KG1 (cell line): ENCODE measurements around the gene ZDHHC9.
"Not testable (repeated sequence)": the region's sequence is repeated elsewhere in the genome, so short reads cannot be mapped to it uniquely, and the experiment has no call there.

Experiments used
- DNase-seq: peaks from one replicate; lab custom pipeline; 2025; lab: John Stamatoyannopoulos, UW

The ZDHHC9 gene

DNA sequence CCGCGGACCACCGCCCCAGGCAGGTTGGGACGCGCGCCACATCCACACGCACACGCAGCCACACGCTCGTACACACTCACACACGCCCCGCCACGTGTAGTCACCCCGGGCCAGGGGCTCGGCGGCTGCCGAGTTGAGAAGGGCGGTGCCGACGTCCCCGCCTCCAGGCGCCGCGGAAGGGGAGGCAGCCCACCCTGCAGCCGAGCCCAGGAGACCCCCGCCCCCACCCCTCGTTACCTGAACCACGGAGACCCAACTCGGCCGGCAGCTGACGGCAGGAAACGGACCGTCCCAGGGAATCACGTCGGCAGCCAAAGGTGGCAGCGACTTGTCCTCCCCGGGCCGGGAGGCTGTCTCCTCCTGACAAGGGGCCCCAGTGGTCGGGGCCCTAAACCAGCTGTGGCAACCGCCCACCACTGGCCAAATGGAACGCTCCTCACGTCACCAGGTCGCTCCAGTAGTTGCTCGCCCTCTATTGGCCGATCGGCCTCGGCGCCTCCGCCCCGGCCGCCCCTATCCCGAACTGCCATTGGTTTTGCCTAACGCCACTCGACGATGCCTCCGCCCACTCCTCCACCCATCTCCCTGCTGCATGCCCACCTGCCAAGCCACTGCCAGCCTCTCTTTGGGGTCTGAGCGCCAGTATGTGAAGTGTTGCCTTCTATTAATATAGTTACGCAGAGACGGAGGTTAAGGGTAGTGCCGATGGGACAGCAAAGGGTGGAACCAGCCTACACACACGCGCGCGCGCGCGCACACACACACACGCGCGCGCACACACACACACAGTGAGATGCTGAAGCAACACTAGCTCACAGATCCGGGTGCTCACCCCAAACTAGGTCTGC is at the start of gene ZDHHC9:
ZDHHC9 (minus strand) TSS at position 428 of the 848 bp plus-strand sequence. CDS start 1,941 bp downstream, outside the sequence.
- peak; percentile 76 for DNase-seq

DNA sequence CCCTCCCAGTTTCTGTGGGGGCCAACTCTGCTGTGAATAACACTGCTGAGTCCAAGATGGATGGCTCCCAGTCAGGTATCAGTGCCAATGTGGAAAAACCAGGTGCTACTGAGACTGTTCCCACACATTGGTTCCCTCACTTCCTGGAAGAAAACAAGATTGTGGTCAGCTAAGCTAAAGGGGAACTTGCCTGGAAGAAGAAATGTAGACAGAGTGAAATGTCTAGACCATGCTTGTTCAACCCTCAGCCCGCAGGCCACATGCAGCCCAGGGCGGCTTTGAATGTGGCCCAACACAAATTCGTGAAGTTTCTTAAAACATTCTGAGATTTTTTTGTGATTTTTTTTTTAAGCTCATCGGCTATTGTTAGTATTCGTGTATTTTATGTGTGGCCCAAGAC is 33.7 kb upstream of the ZDHHC9 start:
- no peak for DNase-seq

DNA sequence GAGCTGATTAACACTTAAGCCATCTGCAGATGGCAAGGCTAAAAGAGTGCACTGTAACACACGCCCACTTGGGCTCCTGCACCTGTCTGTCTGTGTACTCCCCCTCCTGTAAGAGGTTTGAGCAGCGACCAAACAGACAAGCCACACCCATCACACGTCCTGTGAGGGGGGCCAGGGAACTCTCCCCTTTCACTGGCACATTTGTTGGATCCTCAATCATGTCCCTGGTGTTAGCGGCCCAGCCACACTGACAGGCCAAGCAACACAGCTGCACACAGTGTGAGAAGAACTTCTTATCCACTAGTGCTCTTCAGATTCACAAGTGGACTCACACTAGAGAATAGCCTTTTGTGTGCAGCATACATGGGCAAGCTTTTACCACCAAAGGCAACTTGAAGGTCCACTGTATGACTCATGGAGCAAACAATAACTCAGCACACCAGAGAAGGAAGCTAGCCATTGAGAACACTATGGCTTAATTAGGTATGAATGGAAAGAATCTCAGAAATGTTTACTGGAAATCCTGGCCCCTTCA is 33.2 kb upstream of the ZDHHC9 start:
- DNase-seq, result no peak

DNA sequence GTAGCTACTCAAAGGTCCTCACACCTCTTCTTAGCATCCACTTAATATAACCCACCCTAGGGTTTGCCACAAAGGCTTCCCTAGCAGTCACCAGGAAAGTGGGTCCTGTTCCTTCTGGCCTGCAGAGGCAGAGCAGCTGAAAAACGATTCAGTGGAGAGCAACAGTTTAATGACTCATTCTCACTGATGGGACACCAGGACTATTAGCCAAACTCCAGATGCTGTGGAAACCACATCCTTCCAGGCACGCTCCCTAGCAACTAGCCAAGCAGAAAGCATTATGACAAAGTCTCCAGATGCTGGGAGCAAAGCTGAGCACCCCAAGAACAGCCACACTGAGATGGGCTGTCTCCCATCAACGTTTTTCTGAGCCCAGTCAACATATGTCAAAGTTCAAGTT is 32.0 kb upstream of the ZDHHC9 start:
- no peak for DNase-seq

DNA sequence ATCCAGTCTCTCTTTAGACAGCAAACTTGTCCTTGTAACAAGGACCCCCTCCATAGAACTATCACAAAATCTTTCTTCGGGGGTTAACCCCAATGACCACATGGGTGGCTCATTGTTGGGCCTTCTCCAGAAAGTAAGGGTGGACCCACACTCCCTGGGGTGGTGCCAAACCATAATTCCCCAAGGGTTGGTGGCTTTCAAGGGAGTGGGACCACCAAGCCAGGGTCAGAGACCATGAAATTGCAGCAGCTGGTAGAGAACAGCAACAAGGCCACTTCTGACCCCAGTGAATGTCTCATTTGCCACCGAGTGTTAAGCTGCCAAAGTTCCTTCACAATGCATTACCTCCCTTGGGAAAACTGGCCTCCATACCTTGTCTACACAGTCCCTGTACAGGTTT is 28.8 kb upstream of the ZDHHC9 start:
- no peak for DNase-seq

DNA sequence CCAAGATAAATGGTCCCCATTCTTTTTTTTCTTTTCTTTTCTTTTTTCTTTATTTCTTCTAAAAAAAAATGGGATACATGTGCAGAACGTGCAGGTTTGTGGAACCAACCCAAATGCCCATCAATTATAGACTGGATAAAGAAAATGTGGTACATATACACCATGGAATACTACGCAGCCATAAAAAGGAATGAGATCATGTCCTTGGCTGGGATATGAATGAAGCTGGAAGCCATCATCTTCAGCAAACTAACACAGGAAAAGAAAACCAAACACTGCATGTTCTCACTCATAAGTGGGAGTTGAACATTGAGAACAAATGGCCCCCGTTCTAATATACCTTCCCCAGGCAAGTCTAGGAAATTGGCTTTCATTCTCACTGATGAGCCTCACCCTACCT is 22.6 kb upstream of the ZDHHC9 start:
- not testable (repeated sequence) for DNase-seq

DNA sequence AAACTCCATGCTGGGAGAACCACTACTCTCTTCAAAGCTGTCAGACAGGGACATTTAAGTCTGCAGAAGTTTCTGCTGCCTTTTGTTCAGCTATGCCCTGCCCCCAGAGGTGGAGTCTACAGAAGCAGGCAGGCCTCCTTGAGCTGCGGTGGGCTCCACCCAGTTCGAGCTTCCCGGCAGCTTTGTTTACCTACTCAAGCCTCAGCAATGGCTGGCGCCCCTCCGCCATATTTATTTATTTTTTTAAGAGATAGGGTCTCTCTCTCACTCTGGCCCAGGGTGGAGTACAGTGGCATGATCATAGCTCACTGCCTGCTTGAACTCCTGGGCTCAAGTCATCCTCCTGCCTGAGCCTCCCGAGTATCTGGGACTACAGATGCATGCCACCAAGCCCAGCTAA is 15.4 kb upstream of the ZDHHC9 start:
- not testable (repeated sequence) for DNase-seq

DNA sequence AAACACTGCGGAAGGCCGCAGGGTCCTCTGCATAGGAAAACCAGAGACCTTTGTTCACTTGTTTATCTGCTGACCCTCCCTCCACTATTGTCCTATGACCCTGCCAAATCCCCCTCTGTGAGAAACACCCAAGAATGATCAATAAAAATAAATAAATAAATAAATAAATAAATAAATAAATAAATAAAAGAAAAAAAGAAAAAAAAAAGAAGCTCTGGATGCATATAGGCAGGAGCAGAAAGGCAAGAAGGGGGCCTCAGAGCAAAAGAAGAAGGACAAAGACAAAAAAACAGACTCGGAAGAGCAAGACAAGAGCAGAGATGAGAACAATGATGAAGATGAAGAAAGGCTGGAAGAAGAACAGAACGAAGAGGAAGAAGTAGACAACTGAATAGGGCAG is 8.1 kb upstream of the ZDHHC9 start:
- not testable (repeated sequence) for DNase-seq

DNA sequence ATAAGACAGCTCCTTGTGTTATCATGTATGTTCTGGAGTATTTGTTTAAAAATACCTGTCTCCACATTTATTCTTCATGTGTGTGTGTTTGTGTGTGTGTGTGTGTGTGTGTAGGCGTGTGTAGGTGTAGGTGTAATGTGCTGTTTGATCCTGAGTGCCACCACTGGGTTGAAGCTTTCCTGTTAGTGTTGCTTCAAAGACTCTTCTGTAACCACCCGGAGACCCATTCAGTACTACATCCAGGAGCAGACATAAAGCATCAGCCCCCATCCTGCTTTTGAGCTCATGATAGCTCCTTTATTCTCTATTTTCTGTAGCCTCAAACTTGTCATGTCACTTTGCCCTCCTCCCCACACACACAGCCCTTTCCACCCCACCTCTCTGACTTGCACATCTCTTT is 3.0 kb upstream of the ZDHHC9 start:
- DNase-seq, result no peak

DNA sequence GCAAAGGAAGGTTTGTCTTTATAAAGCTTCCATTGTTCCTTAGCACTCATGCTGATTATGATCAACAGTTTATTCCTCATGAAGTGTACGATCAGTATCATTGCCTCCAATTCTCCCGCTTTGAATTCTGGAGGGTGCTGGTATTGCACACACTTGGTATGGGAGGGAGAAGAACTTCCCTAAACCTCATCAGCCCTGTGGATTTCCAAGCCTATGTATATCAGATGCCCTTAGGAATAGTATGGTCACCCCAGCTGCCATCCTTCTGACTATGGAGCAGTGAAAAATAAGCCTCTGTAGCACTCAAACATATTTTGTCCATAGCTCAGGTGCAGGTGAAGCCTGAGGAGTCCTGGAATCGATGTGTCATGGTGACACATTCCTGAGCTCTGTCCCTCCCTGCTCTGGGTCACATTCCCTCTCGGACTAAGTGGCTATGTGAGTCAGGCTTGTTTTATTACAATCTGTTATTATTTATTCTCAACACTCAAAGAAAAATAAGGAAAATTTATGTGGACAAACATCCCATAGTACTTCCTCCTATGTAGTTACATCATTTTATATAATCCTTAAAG is 2.0 kb upstream of the ZDHHC9 start:
- no peak for DNase-seq

DNA sequence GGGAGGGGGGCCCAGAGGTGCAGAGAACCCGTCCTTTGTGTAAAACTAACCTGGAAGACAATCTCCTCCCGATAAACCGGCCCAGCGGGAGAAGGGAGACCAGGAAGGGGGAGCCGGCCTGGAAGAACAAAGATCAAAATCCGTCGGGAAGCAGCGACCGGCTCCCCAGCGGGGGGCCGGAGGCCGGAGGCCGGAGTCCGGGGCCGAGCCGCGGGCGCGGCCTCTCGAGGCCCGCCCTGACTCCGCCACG is 552 bp downstream of the ZDHHC9 start:
- no peak for DNase-seq

DNA sequence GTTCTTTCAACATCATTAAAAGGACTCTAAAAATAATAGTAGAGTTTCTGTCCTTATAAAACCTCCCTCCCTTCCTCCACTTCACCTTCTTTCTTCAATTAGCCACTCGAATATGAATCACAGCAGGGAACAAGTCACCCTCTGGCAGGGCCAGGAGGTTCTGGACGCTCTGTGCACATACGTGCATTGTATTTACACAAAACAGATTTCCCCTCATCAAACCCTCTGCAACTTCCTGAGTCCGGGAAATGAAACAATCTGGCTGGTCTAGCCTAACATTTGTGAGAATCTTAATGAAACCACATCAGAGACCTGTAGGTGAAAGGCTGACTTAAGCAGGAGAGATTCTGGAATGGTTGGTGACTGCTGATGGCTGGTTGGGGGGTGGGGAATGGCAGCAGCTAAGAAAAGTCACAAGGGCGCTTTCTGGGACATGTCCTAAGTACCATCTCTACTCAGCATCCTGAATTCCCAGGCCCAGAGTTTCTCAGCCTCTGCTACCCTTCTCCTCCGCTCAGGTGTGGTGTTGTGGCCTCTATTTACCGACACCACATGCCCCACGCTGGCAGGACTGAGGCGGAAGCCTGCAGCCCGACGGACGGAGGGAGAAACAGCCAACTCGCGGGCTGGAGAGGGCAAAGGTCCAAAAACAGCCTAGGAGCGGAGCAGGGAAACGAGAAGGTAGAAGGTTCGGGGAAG is 1.0 kb downstream of the ZDHHC9 start:
- no peak for DNase-seq

DNA sequence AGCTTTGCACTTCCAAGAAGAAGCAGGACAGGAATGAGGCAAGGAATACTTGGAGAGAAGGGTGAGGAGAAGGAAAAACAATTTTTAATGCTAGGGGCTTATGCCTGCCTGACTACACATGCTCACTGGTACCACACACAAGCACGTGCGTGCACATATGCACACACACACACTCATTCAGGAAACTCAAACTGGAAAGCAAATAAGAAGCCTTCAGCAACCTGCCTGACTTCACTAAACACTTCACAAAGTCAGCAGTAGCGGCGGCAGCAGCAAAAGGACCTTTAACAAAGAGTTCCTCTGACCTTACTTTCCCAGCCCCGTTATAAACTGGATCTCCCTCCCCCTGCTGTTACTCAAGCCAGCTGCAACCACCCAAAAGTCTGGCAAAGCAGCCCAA is 3.3 kb downstream of the ZDHHC9 start:
- DNase-seq, result no peak

DNA sequence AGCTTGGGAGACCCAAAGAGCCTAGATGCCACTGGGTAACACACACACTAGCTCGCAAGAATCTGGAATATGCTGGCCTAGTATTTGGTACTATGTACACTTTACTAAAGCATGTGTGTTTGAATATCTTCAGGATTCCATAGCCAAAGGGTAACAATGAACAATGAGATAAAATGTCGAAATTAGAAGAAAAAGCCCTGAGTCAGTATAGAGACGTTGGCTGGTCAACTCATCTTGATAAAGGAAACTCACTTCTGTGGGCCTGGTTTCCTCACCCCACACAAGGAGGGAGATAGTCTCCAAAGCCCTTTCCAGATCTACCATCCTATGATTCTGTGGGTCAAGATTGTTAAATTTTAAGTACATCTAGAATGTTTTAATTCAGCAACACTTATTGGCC is 6.9 kb downstream of the ZDHHC9 start:
- no peak for DNase-seq

DNA sequence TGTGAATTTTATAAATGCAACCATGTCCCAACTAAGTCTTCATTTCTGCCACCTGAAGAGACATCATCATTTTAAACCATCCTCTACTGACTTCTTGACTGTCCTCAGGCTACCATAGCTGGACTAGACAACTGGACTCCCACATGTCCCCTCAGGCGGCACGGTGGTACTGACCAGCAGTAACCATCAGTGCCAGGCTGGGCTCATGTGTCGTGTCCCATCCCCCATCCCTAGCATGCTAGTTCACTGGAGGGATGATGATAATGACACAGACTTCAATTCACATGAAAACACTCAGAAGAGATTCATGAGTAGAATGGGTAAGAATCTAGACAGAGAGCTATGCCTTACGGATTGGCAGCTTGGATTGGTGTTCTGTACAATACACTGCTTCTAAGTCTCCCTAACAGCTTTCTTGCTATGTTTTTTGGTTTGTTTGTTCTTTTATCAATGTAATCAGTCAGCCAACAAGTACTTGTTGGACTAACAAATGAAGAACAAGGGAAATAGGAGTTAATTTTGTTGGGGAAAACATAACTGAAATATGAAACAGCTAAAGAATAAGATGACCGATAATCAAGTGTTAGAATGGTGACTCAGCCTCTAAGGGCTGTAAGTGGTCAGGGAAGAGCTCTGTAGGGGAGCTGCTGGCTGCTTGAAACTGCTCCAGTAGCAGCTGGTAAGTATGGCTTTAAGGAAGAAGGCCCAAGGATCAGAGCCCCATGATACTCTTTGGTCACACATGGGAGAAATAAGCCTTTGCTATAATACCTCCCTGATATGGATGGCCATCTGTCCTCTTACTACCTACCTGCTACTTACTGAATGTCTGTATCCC is 10.3 kb downstream of the ZDHHC9 start:
- DNase-seq, result no peak

DNA sequence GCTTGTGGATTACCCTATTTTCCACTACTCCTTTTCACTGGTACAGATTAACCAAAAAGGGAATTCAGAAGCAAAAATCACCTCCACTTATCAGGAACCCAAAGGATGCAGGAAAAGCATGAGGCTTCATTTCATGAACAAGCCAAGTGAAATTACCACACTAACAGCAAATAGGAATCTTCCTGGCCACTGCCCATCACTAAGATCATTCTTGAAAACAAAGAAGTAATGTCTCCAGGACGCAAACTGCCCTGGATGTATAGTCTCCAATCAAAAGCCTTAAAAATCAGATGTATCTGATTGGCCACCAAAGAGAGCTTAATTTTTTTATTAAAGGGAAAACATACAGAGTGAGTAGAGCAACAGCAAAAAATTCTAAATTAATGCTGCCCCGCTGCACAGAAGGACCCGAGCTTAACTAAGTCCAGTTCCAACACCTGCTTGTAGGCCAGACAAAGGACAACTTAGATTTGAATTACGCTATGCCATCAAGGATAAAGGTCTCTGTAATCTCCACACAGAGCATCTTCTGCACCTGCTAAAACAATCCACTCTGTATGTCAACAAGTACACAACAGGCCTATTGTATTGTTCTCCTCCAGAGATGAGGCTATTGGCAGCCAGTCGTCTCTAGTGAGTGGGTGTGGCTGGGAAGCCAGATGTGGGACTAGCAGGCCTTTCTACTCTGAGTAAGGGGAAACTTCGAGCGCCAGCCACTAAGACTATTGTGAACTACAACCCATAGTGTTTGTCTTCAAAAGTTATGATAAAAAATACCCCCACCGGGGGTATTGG is 12.4 kb downstream of the ZDHHC9 start:
- no peak for DNase-seq

DNA sequence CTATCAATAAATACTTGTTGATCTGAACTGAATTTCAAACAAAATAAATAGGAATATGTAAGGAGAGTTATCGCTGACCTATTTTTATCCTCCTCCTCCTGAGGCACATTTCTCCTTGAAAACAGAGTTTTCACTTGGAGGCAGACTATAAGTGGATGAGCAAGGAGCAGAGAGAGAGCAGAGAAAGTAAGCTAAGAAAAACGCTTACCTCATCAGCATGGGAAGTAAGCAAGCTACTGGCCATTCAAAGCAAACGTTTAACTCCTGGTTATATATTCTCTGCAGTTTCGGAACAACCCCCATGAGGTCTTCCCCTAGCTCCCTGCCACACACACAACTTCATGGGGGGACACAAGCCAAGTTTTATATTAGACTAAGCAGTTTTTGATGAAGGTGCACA is 13.2 kb downstream of the ZDHHC9 start:
- no peak for DNase-seq

DNA sequence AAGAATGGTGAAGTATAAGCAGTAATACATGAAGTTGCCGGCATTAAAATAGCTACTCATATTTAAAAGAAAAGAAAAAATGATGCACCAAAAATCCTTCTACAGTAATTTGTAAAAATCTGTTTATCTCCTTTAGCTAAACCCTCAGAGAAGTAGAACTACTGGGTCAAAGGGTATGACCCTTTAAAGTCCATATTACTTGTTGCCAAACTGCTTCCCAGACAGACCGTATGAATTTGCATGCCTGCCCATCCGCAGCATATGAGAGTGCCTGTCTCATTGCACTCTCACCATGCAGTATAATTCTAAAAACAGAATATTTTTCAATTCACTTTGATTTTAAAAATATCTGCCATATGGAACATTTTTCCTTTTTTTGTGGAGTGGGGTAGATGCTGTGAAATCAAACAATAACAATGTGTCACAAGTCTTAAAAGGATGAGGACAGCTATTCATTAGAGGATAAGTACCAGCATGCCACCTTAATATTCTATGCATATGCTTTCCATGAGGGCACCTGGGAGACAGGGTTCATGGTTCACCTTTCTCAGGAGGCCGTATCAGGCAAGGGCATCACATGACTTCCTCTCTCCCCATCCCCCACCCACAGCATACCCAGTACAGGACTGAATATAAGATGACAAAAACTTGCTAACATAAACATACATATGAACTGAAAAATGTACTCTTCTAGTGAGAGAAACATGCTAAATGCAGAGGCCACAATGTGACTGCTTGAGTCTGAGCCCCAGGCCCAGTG is 17.8 kb downstream of the ZDHHC9 start:
- no peak for DNase-seq

DNA sequence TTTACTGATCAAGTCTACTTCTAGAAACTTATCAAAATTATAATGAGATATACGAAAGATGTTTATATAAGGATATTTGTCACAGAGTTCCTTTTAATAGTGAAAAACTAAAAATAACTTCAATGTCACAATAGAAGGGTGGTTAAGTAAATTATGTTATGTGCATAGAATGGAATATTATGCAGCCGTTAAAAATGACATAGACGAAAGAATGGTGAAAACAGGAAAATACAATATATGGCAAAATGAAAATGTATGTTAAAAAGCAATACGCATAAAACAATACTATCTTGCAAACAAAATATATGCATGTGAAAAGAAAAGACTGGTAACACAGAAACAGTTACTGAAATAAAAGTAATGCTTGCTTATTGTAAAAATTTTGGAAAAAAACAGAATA is 19.1 kb downstream of the ZDHHC9 start:
- no peak for DNase-seq

DNA sequence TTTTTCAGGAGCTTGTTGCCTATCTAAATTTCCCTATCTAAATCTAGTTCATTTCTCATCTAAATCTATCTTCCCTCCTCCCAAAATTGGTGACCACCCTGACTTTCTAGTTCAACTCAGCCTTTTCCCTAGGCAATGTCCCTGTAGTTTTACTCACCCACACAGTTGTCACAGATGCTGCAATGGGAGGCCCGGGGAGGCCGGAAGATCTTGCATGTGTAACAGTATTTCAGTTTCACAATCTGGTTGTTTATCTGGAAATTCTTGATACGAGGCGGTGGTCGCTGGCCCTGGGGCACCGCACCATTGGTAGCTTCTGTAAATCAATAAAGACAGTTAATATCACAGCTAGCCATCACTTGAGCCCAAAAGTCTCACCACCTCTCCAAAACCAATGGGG is 20.2 kb downstream of the ZDHHC9 start:
- DNase-seq, result no peak

DNA sequence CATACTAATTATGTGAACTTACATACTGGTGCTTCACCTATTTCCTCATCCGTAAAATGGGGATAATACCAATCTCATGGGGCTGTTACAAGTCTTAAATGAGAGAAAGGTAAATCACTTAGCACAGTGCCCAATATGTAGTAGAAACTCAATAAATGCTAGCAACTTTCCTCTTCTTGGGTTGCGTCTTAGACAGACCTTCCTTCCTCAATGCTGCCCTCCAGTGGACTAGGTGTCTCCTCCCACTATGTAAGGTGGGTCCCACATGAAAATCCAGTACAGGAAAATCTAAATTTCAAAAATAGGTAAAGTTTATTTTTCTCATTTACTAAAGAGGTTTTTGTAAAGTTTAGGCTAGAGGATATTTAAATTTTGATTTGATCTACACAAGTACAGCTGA is 20.6 kb downstream of the ZDHHC9 start:
- DNase-seq, result no peak
